HepG2 (cell line): Measurements from ENCODE around the gene PTGIS. TPM values are rescaled to one million over a fixed set of nuclear protein-coding genes. Genes with fewer than 3 reads are reported as not detected.

Experiments used
- EHMT2 ChIP-seq: fragments of 200-600 bp; sonication (generic); IDR thresholded peaks from 2 replicates; pipeline ENCODE4 v1.7.0; 2017; ENCODE audit warnings: antibody characterized with exemption, low read depth, low read length, borderline replicate concordance
- ELF4 ChIP-seq: sonication (generic); formaldehyde crosslinking; IDR thresholded peaks from 2 replicates; pipeline ENCODE4 v1.5.0; 2020; ENCODE audit warnings: missing genetic modification reagents, mild to moderate bottlenecking, moderate library complexity, borderline replicate concordance
- ESRRA ChIP-seq: sonication (generic); formaldehyde crosslinking; IDR thresholded peaks from 2 replicates; pipeline ENCODE4 v1.5.1; 2020; ENCODE audit warnings: mild to moderate bottlenecking, low read depth, missing genetic modification reagents
- FUBP1 ChIP-seq: sonication (generic); formaldehyde crosslinking; IDR thresholded peaks from 2 replicates; pipeline ENCODE4 v1.5.1; 2020; ENCODE audit warnings: missing genetic modification reagents, mild to moderate bottlenecking, borderline replicate concordance
- HOXA3 ChIP-seq: sonication (generic); formaldehyde crosslinking; IDR thresholded peaks from 2 replicates; pipeline ENCODE4 v1.5.0; 2020; ENCODE audit warnings: missing genetic modification reagents
- HOXD1 ChIP-seq: sonication (generic); formaldehyde crosslinking; IDR thresholded peaks from 2 replicates; pipeline ENCODE4 v1.5.0; 2020; ENCODE audit warnings: missing genetic modification reagents
- JUN ChIP-seq: sonication (generic); formaldehyde crosslinking; IDR thresholded peaks from 2 replicates; pipeline ENCODE4 v1.4.0; 2020; ENCODE audit warnings: mild to moderate bottlenecking, missing genetic modification reagents
- KAT8 ChIP-seq: IDR thresholded peaks from 2 replicates; pipeline ENCODE4 v1.6.1; 2016; ENCODE audit warnings: missing genetic modification reagents, missing compliant biosample characterization
- MIER2 ChIP-seq: IDR thresholded peaks from 2 replicates; pipeline ENCODE4 v1.6.1; 2016; ENCODE audit warnings: missing biosample characterization, missing genetic modification reagents
- MYNN ChIP-seq: sonication (generic); formaldehyde crosslinking; IDR thresholded peaks from 2 replicates; pipeline ENCODE4 v1.4.0; 2020; ENCODE audit warnings: mild to moderate bottlenecking, low read depth, missing genetic modification reagents
- MZF1 ChIP-seq: sonication (generic); formaldehyde crosslinking; IDR thresholded peaks from 2 replicates; pipeline ENCODE4 v1.8.1; 2023; ENCODE audit warnings: mild to moderate bottlenecking, missing genetic modification reagents, borderline replicate concordance
- NAIF1 ChIP-seq: sonication (generic); formaldehyde crosslinking; IDR thresholded peaks from 2 replicates; pipeline ENCODE4 v1.5.0; 2020; ENCODE audit warnings: mild to moderate bottlenecking, missing genetic modification reagents, borderline replicate concordance
- TAF1 ChIP-seq: sonication (generic); formaldehyde crosslinking; IDR thresholded peaks from 2 replicates; pipeline ENCODE4 v1.4.0; 2020; ENCODE audit warnings: missing genetic modification reagents
- ZMAT3 ChIP-seq: sonication (generic); formaldehyde crosslinking; conservative IDR thresholded peaks from 2 replicates; pipeline ENCODE4 v1.7.0; 2021; ENCODE audit warnings: missing genetic modification reagents
- ZNF143 ChIP-seq: sonication (generic); formaldehyde crosslinking; IDR thresholded peaks from 2 replicates; pipeline ENCODE4 v1.4.0; 2020; ENCODE audit warnings: missing genetic modification reagents
- ZNF253 ChIP-seq: sonication (generic); formaldehyde crosslinking; IDR thresholded peaks from 2 replicates; pipeline ENCODE4 v1.8.0; 2022; ENCODE audit warnings: mild to moderate bottlenecking, missing genetic modification reagents, borderline replicate concordance
- ZNF354B ChIP-seq: sonication (generic); formaldehyde crosslinking; IDR thresholded peaks from 2 replicates; pipeline ENCODE4 v1.8.0; 2022; ENCODE audit warnings: mild to moderate bottlenecking, missing genetic modification reagents
- ZNF564 ChIP-seq: sonication (generic); formaldehyde crosslinking; IDR thresholded peaks from 2 replicates; pipeline ENCODE4 v1.8.1; 2023; ENCODE audit warnings: mild to moderate bottlenecking, missing genetic modification reagents
- ZNF674 ChIP-seq: sonication (generic); formaldehyde crosslinking; IDR thresholded peaks from 2 replicates; pipeline ENCODE4 v1.5.0; 2020; ENCODE audit warnings: low read depth, mild to moderate bottlenecking, missing genetic modification reagents
- ZNF703 ChIP-seq: sonication (generic); formaldehyde crosslinking; IDR thresholded peaks from 2 replicates; pipeline ENCODE4 v1.5.1; 2020; ENCODE audit warnings: missing genetic modification reagents, mild to moderate bottlenecking, moderate library complexity, borderline replicate concordance
- ZNF790 ChIP-seq: sonication (generic); formaldehyde crosslinking; IDR thresholded peaks from 2 replicates; pipeline ENCODE4 v1.8.0; 2022; ENCODE audit warnings: missing genetic modification reagents, mild to moderate bottlenecking, borderline replicate concordance
- polyA plus RNA-seq, 8 experiments: library from polyadenylated mRNA; depleted of rRNA in 3 of 8; stranded (reverse) in 7 of 8; unstranded in 1 of 8; fragments of >200 nt; fragmentation: Illumina TruSeq in 4 of 8; extraction: Trizol in 4 of 8; gene quantifications; 2 replicates each; pipeline versions ENCODE4 v1.2.1 to v1.2.3, GENCODE V29; 2011 to 2016; ENCODE audit warnings: low read depth in 4 of 8, missing spikeins in 1 of 8, mixed read lengths in 1 of 8; ENCODE audit not compliant: insufficient read depth in 1 of 8
- total RNA-seq, 5 experiments: library from RNA; depleted of rRNA; stranded (reverse); fragments of >200 nt; fragmentation: Illumina TruSeq; extraction: Trizol; gene quantifications; 2 replicates each; pipeline ENCODE4 v1.2.3, GENCODE V29; 2016; ENCODE audit warnings: low read depth in 1 of 5
- TF ChIP-seq, protein P1 (sequence below): sonication (generic); formaldehyde crosslinking; IDR thresholded peaks from 2 replicates; pipeline ENCODE4 v1.4.0; 2020; ENCODE audit warnings: missing genetic modification reagents
- TF ChIP-seq, protein P2 (sequence below): sonication (generic); formaldehyde crosslinking; IDR thresholded peaks from 2 replicates; pipeline ENCODE4 v1.4.0; 2020; ENCODE audit warnings: missing genetic modification reagents, low read depth, mild to moderate bottlenecking, borderline replicate concordance
- TF ChIP-seq, protein P3 (sequence below): sonication (generic); formaldehyde crosslinking; IDR thresholded peaks from 2 replicates; pipeline ENCODE4 v1.8.1; 2023; ENCODE audit warnings: mild to moderate bottlenecking, missing genetic modification reagents, borderline replicate concordance

Gene PTGIS
- total and polyA plus RNA-seq, 2 of the 13 experiments (the other 11 are each of a cell fraction or from before 2014, with no cell fraction given) = not detected

- TF ChIP-seq, protein P1, sequence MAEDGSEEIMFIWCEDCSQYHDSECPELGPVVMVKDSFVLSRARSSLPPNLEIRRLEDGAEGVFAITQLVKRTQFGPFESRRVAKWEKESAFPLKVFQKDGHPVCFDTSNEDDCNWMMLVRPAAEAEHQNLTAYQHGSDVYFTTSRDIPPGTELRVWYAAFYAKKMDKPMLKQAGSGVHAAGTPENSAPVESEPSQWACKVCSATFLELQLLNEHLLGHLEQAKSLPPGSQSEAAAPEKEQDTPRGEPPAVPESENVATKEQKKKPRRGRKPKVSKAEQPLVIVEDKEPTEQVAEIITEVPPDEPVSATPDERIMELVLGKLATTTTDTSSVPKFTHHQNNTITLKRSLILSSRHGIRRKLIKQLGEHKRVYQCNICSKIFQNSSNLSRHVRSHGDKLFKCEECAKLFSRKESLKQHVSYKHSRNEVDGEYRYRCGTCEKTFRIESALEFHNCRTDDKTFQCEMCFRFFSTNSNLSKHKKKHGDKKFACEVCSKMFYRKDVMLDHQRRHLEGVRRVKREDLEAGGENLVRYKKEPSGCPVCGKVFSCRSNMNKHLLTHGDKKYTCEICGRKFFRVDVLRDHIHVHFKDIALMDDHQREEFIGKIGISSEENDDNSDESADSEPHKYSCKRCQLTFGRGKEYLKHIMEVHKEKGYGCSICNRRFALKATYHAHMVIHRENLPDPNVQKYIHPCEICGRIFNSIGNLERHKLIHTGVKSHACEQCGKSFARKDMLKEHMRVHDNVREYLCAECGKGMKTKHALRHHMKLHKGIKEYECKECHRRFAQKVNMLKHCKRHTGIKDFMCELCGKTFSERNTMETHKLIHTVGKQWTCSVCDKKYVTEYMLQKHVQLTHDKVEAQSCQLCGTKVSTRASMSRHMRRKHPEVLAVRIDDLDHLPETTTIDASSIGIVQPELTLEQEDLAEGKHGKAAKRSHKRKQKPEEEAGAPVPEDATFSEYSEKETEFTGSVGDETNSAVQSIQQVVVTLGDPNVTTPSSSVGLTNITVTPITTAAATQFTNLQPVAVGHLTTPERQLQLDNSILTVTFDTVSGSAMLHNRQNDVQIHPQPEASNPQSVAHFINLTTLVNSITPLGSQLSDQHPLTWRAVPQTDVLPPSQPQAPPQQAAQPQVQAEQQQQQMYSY (CRISPR knock-in tag) = peak; percentile 83
- no peak for TF ChIP-seq ZNF354B (CRISPR knock-in tag)
- peak; percentile 24; the same call in 1 of the 2 replicates for TF ChIP-seq ZNF143 (CRISPR knock-in tag)
- peak; percentile 77 for TF ChIP-seq HOXD1 (CRISPR knock-in tag)
- TF ChIP-seq, protein P2, sequence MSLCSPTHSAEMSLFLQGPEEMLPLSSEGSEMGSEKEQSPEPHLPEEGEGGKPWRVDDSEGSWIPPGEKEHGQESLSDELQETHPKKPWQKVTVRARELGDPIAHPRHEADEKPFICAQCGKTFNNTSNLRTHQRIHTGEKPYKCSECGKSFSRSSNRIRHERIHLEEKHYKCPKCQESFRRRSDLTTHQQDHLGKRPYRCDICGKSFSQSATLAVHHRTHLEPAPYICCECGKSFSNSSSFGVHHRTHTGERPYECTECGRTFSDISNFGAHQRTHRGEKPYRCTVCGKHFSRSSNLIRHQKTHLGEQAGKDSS (CRISPR knock-in tag) = peak; percentile 97; the same call in 1 of the 2 replicates
- TF ChIP-seq JUN (CRISPR knock-in tag) = no peak; the same call in 1 of the 2 replicates
- TF ChIP-seq MIER2 (CRISPR knock-in tag) = peak; percentile 41
- TF ChIP-seq ZNF564 (CRISPR knock-in tag) = no peak; the same call in 1 of the 2 replicates
- TF ChIP-seq, protein P3, sequence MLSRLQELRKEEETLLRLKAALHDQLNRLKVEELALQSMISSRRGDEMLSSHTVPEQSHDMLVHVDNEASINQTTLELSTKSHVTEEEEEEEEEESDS (CRISPR knock-in tag) = no peak
- peak; percentile 78 for TF ChIP-seq TAF1 (CRISPR knock-in tag)
- 0 out of 2 replicates have a peak, but pooled peaks have one; percentile 19 for TF ChIP-seq MZF1 (CRISPR knock-in tag)
- peak; percentile 79; the same call in 1 of the 2 replicates for TF ChIP-seq HOXA3 (CRISPR knock-in tag)
- no peak; the same call in 1 of the 2 replicates for TF ChIP-seq FUBP1 (CRISPR knock-in tag)
- TF ChIP-seq ELF4 = no peak; the same call in 1 of the 2 replicates
- peak; percentile 85 for TF ChIP-seq ESRRA (CRISPR knock-in tag)
- no peak for TF ChIP-seq NAIF1
- no peak for TF ChIP-seq ZNF674
- TF ChIP-seq ZNF790 (CRISPR knock-in tag) = no peak
- peak; percentile 76 for TF ChIP-seq EHMT2
- no peak; the same call in 1 of the 2 replicates for TF ChIP-seq MYNN
- peak; percentile 97 for TF ChIP-seq ZMAT3 (CRISPR knock-in tag)
- no peak for TF ChIP-seq ZNF703 (CRISPR knock-in tag)
- TF ChIP-seq KAT8 (CRISPR knock-in tag) = peak; percentile 88
- peak; percentile 69; the same call in 1 of the 2 replicates for TF ChIP-seq ZNF253 (CRISPR knock-in tag)
Measured at GRCh38 chr20:49583669-49584417, 15.9 kb upstream of the PTGIS start (continued).
